Esophagus muscularis mucosa (tissue), 4 donors: ENCODE measurements around the gene PASK. TPM values are rescaled to one million over a fixed set of nuclear protein-coding genes. Genes with fewer than 3 reads are reported as not detected.

Experiments
- DNase-seq: peaks from one replicate; pipeline ENCODE4 v3.0.0-alpha.2; 2017; ENCODE audit errors: extremely low spot score
- H3K27ac ChIP-seq, 4 donors: fragments of 200-600 bp; sonication (generic); replicated peaks in 1 of 4; 1 replicate in 3 of 4; 2 replicates in 1 of 4; pipeline ENCODE4 v1.5.1; 2016 to 2019; ENCODE audit warnings: mild to moderate bottlenecking in 1 of 4
- H3K27me3 ChIP-seq, 4 donors: fragments of 200-600 bp; sonication (generic); one replicate each; pipeline versions ENCODE4 v1.5.1 to v1.6.0; 2016 to 2019
- H3K36me3 ChIP-seq, 4 donors: fragments of 200-600 bp; sonication (generic); one replicate each; pipeline ENCODE4 v1.5.1; 2016 to 2019
- H3K4me1 ChIP-seq, 4 donors: fragments of 200-600 bp; sonication (generic); one replicate each; pipeline ENCODE4 v1.5.1; 2016 to 2019
- H3K4me3 ChIP-seq, 4 donors: fragments of 200-600 bp; sonication (generic); 1 replicate in 2 of 4; 2 replicates in 2 of 4; pipeline ENCODE4 v1.5.1; 2016 to 2019; ENCODE audit warnings: mild to moderate bottlenecking in 4 of 4, moderate library complexity in 1 of 4
- H3K9me3 ChIP-seq, 4 donors: fragments of 200-600 bp; sonication (generic); 1 replicate in 3 of 4; 2 replicates in 1 of 4; pipeline ENCODE4 v1.5.1; 2016 to 2019
- CTCF ChIP-seq, 3 experiments: fragments of 200-600 bp in 2 of 3; fragments of 450-650 bp in 1 of 3; sonication (generic) in 2 of 3; IDR thresholded peaks; one replicate each; pipeline ENCODE4 v1.5.1; 2017 to 2019; ENCODE audit warnings: antibody characterized with exemption in 3 of 3, mild to moderate bottlenecking in 2 of 3, moderate library complexity in 1 of 3
- EP300 ChIP-seq: sonication (generic); formaldehyde crosslinking; IDR thresholded peaks from one replicate; pipeline ENCODE4 v1.6.1; 2017; ENCODE audit warnings: antibody characterized with exemption
- POLR2A ChIP-seq: fragments of 450-650 bp; IDR thresholded peaks from one replicate; pipeline ENCODE4 v1.6.1; 2017; ENCODE audit warnings: antibody characterized with exemption, moderate library complexity, mild to moderate bottlenecking, low read depth
- POLR2AphosphoS5 ChIP-seq, 2 donors: sonication (generic); formaldehyde crosslinking; IDR thresholded peaks; one replicate each; pipeline ENCODE4 v1.6.1; 2017; ENCODE audit warnings: antibody characterized with exemption in 2 of 2
- WGBS: methylation state at CpG from one replicate; pipeline ENCODE4 v1.1.5; 2018; 5-methylcytosine and 5-hydroxymethylcytosine counted together
- intact Hi-C: fragments of 100-400 bp; cut with DNase I; formaldehyde crosslinking; loops from one replicate; pipeline ENCODE4 v1.15.1; 2023
- total RNA-seq, 4 donors: library from RNA; depleted of rRNA; stranded (reverse); fragments of >200 nt; gene quantifications; one replicate each; pipeline versions ENCODE4 v1.1.0 to v1.2.1, GENCODE V29; 2016

The PASK gene
- total RNA-seq, 4 donors from 2014 or later, result 1.5 to 3.3 (median 2.2) TPM

DNA sequence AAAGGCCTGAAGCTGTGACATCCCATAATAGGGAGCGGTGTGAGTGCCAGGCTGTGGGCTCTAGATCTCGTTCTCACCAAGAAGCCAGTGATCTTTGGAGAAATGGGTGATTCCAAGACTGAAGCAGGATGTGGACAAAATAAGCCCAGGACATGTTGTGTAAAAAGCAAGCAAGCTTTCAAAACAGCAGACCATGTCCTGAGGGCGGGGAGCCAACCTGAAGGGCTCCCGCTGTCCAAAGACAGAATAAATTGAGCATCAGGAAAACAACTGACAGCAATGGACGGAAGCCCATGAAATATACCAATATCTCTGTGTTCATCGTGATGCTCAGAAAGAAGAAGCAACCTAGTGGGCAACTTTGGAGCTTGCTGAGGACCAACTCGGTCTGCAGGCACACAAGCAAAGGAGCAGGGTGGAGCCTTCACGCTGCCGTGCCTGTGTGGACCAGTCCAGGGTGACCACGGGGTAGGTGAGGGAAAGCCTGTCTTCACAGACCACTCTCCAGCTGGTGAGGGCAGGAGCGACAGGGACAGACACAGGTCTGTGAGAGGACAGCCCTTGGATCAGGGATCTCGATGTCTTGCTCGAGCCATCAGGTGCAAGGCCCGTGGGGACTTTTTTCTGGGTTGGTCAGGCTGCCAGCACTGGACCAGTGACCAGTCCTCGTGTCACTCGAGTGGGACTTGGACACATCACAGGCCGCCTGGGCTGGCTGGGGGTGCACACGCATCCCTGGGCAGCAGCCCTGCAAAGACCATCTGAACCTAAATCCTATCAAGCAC is 68.7 kb downstream of the PASK start:
- Histone ChIP-seq H3K9me3 (no peaks in the 10 kb centered on the region), H3K27ac (no peak overlapping the region), H3K27me3 (no peaks in the 10 kb centered on the region), H3K4me1 (peaks cover 0 to 4% (median 0%) of the 10 kb centered on the region in 4 donors), H3K4me3 (no peak overlapping the region), H3K36me3 (peaks cover 0 to 20% (median 10%) of the 10 kb centered on the region in 4 donors)
- no peak for DNase-seq
- no peak for TF ChIP-seq EP300
- TF ChIP-seq POLR2AphosphoS5 (IDR thresholded peaks at IDR 0.05), result no peak
- no peak for TF ChIP-seq POLR2A
- TF ChIP-seq CTCF (IDR thresholded peaks at IDR 0.05), result no peak
- intact Hi-C loops, result no loop called here
- WGBS, result 86% methylated on average over 18 of the region's 18 CpGs

DNA sequence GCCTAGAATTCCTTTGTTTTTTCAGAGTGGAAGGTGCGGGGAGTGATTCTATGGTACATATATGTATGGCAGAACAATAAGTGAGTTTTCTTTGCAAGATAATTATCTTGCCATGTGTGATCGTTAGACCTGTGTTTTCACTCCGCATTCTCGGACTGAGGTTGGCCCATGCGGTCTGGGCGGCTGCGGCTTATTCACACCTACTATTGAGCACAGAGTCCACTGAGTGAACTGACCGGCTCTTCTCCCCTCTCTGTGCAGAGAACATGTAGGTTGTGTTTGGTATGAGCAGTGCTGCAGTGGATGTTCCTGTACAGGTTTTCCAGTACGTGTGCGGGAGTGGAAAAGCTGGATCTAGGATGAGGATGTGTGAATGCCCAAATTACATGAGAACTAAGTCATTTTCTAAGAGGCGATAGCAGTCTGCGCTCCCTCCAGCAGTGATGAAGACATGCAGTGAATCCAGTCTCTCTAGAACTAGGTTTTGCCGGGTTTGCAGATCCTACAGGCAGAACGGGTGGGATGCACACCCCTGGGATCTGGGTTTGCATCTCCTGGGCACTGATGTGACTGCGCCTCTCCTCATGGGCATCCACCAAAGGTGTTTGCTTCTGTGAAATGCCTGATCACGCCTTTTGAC is 74.3 kb downstream of the PASK start:
- Histone ChIP-seq H3K36me3 (peaks cover 6 to 56% (median 43%) of the 10 kb centered on the region in 4 donors), H3K27ac (no peak overlapping the region), H3K4me1 (no peaks in the 10 kb centered on the region), H3K9me3 (no peaks in the 10 kb centered on the region), H3K27me3 (peaks cover 0 to 13% (median 0%) of the 10 kb centered on the region in 4 donors), H3K4me3 (no peak overlapping the region)
- no peak for DNase-seq
- 98% methylated on average over 16 of the region's 16 CpGs for WGBS
- intact Hi-C loops, result no loop called here
- no peak for TF ChIP-seq POLR2A
- TF ChIP-seq POLR2AphosphoS5 (IDR thresholded peaks at IDR 0.05), result no peak
- no peak for TF ChIP-seq EP300
- TF ChIP-seq CTCF (IDR thresholded peaks at IDR 0.05), result no peak

GRCh38 chr2:241074065-241074818 is 75.0 kb downstream of the PASK start:
- intact Hi-C loops, result no loop called here
- Histone ChIP-seq H3K9me3 (no peaks in the 10 kb centered on the region), H3K4me1 (no peaks in the 10 kb centered on the region), H3K4me3 (no peak overlapping the region), H3K27me3 (peaks cover 0 to 18% (median 0%) of the 10 kb centered on the region in 4 donors), H3K36me3 (peaks cover 6 to 60% (median 49%) of the 10 kb centered on the region in 4 donors), H3K27ac (no peak overlapping the region)
- DNase-seq, result no peak
- TF ChIP-seq EP300 (no peak), POLR2AphosphoS5 (IDR thresholded peaks at IDR 0.05) (no peak), CTCF (IDR thresholded peaks at IDR 0.05) (no peak), POLR2A (no peak)
- 89% methylated on average over 11 of the region's 16 CpGs for WGBS

DNA sequence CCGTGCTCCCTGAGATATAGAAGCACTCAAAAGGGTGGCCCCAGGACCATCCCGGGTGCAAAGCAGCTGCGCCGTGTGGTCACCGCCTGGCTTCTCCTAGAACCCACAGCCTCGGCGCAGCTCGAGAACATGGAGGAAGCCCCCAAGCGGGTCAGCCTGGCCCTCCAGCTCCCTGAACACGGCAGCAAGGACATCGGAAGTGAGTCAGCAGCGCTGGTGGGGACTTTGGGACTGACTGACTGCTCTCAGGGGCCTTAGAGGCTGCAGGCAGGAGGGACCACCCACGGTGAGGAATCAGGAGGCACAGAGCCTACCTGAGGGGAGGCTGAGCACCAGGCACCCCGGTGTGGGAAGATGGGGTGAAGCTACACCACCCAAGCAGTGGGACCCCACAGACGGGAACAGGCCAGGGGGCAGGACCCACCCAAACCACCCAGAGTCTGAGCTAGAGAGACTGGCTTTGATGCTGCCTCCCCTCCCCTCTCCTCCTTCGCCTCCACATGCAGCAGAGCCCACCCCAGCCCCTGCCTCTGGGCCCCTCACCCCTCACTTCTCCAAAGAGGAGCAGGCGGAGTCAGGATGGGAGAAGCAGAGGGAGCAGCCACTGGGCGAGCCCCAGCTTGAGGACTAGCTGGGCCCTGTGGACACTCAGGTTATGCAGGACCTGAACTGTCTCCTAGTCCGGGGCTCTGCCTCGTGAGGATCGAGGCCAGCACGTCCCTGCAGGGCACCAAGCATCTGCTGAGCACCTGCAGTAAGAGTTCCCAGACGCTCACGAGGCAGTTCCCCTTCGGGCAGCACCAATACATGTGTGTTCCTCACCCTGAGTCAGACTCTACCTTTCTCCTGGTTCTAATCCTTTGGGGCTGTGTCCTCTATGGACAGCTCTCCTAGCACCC is 75.9 kb downstream of the PASK start:
- Histone ChIP-seq H3K27me3 (peaks cover 0 to 23% (median 0%) of the 10 kb centered on the region in 4 donors), H3K9me3 (no peaks in the 10 kb centered on the region), H3K4me3 (no peak overlapping the region), H3K36me3 (peaks cover 6 to 68% (median 56%) of the 10 kb centered on the region in 4 donors), H3K27ac (no peak overlapping the region), H3K4me1 (no peaks in the 10 kb centered on the region)
- intact Hi-C loops, result no loop called here
- DNase-seq, result no peak
- TF ChIP-seq EP300 (no peak), CTCF (IDR thresholded peaks at IDR 0.05) (no peak), POLR2AphosphoS5 (IDR thresholded peaks at IDR 0.05) (no peak), POLR2A (no peak)
- 80% methylated on average over 10 of the region's 25 CpGs for WGBS
